GM18868 (cell line): ENCODE results near the gene NSF.

Source experiments
- ATAC-seq: cut with Tn5 transposase; IDR thresholded peaks from one replicate; pipeline ENCODE4 v1.9.1; 2021; ENCODE audit warnings: mild to moderate bottlenecking, moderate library complexity; ENCODE audit not compliant: unreplicated experiment

Gene NSF

GRCh38 chr17:46795379-46795952 is 205.0 kb downstream of the NSF start:
- no peak for ATAC-seq

- ATAC-seq: no peak
These were observed 205.6 kb downstream of the NSF start for GRCh38 chr17:46796084-46796483.

GRCh38 chr17:46796524-46796923 is 206.1 kb downstream of the NSF start:
- ATAC-seq: no peak

- no peak for ATAC-seq
These were observed 206.6 kb downstream of the NSF start for GRCh38 chr17:46796956-46797530.

GRCh38 chr17:46800573-46800972 is 210.1 kb downstream of the NSF start:
- no peak for ATAC-seq

GRCh38 chr17:46802800-46803199 is 212.3 kb downstream of the NSF start:
- no peak for ATAC-seq

- no peak for ATAC-seq
These were observed 213.1 kb downstream of the NSF start for GRCh38 chr17:46803544-46803943.

- ATAC-seq: no peak
These were observed 215.3 kb downstream of the NSF start for GRCh38 chr17:46805771-46806170.
